ENCODE measurements around the gene AFF2. TPM values are rescaled to one million over a fixed set of nuclear protein-coding genes. Genes with fewer than 3 reads are reported as not detected.
"Not testable (repeated sequence)": the region's sequence is repeated elsewhere in the genome, so short reads cannot be mapped to it uniquely, and the experiment has no call there.

AFF2 gene
- total RNA-seq, 1 experiment from 2014 or later = 2.0 TPM

GRCh38 chrX:148664995-148665394 is 164.6 kb downstream of the AFF2 start:
- DNase-seq (ENCODE audit: low read depth) = no peak
- in situ Hi-C loops (cut with HindIII; ENCODE audit: low pct_unique_long_range_greater_than_20kb, low sequenced_read_pairs) = no loop called here

DNA sequence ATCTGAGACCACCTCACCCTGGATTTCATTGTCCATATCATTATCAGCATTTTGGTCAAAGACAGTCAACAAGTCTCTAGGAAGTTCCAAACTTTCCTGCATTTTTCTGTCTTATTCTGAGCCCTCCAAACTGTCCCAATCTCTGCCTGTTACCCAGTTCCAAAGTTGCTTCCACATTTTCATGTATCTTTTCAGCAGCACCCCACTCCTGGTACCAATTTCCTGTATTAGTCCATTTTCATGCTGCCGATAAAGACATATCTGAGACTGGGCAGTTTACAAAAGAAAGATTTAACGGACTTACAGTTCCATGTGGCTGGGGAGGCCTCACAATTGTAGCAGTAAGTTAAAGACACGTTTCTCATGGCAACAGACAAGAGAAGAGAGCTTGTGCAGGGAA is 168.8 kb downstream of the AFF2 start:
- in situ Hi-C loops (cut with HindIII; ENCODE audit: low pct_unique_long_range_greater_than_20kb, low sequenced_read_pairs); DNase-seq (ENCODE audit: low read depth): not testable (repeated sequence)

DNA sequence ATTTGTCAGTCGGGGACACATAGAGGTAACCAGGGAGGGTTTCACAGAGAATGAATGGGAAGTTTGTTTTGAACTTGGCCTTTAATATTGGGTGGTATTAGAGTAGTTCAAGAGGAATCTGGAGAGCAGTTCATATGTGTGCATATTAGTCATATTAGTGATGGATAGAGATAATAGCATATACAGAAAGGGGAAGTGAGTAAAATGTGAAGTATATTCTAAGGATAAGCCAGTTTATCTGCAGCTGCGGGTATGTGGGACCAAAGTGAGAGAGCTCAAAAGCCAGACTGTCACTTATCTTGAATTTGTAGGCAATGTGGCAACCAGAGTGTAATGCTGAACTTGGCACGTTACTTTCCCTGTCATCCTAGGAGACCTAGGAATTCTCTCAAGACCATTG is 169.9 kb downstream of the AFF2 start:
- no peak for DNase-seq (ENCODE audit: low read depth)
- in situ Hi-C loops (cut with HindIII; ENCODE audit: low pct_unique_long_range_greater_than_20kb, low sequenced_read_pairs) = no loop called here

DNA sequence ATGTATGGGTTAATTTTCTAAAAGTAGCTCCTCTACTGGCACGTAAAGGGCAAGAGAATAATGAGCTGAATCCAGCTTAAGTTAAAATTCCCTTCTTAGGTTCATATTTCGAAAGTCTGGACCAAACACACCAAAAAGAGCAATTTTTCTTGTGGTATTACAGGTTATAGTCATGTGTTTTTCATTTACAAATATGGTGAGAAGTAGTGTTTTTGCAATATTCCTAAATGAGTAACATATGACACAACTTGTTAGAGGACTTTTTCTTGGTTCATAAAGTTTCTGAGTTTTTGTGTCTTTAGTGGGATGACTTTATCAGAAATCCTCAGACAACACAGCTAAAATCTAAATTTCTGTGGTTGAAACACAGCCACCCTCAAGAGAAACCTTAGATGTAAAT is 172.1 kb downstream of the AFF2 start:
- in situ Hi-C loops (cut with HindIII; ENCODE audit: low pct_unique_long_range_greater_than_20kb, low sequenced_read_pairs) = no loop called here
- DNase-seq (ENCODE audit: low read depth) = no peak

DNA sequence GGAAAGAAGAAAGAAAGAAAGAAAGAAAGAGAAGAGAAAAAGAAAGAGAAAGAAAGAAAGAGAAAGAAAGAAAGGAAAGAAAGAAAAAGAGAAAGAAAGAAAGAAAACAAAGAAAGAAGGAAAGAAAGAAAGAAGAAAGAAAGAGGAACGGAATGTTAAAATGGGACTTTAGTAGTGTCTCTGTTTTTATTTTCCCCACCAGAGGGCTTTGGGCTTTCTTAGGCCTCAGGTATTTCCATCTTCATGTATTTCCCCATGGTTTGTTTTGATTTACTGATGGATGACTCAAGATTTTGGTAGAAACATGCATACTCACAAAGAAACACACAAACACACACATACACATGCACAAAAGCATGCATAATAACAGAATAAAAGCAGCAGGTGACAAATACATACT is 181.2 kb downstream of the AFF2 start:
- no peak for DNase-seq (ENCODE audit: low read depth)
- in situ Hi-C loops (cut with HindIII; ENCODE audit: low pct_unique_long_range_greater_than_20kb, low sequenced_read_pairs) = no loop called here

GRCh38 chrX:148682206-148682605 is 181.8 kb downstream of the AFF2 start:
- no peak for DNase-seq (ENCODE audit: low read depth)
- in situ Hi-C loops (cut with HindIII; ENCODE audit: low pct_unique_long_range_greater_than_20kb, low sequenced_read_pairs) = no loop called here

- in situ Hi-C loops (cut with HindIII; ENCODE audit: low pct_unique_long_range_greater_than_20kb, low sequenced_read_pairs) = no loop called here
- DNase-seq (ENCODE audit: low read depth) = no peak
Observed at GRCh38 chrX:148691456-148691855, 191.0 kb downstream of the AFF2 start.

DNA sequence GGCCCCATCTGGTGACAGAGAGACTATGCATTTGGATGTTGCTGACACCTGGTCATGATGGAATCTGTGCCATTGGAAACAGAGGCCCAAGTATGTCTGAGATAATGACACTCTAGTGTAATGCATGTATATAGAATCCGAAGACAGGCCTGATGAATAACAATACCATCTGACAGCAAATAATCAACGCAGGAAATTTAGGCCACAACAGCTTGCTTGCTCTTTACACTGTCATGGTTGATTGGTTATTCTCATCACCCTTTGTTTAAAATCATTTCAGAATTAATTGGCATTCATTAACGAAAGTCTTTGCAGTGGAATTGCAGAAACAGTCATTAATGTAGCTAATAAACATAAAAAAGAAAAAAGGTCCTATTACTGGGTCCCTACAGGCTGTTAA is 194.8 kb downstream of the AFF2 start:
- no peak for DNase-seq (ENCODE audit: low read depth)
- in situ Hi-C loops (cut with HindIII; ENCODE audit: low pct_unique_long_range_greater_than_20kb, low sequenced_read_pairs) = no loop called here

DNA sequence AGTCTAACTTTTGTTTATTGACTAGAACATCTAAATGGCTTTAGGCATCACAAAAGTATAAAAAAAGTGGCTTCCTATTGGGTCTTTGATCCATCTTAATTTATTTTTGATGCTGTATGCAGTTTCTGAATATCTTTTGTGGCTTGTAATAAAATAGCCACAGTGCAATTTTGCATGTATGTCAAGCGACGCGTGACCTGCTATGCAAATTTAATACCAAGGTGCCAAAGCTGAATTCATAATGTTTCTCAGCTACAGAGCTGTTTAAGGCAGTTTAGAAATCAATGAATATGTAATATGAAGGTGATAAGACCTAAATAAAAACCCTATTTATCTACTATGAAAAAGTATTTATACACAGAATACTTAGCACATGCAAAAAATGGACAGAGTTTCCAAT is 197.8 kb downstream of the AFF2 start:
- in situ Hi-C loops (cut with HindIII; ENCODE audit: low pct_unique_long_range_greater_than_20kb, low sequenced_read_pairs) = no loop called here
- DNase-seq (ENCODE audit: low read depth) = no peak

DNA sequence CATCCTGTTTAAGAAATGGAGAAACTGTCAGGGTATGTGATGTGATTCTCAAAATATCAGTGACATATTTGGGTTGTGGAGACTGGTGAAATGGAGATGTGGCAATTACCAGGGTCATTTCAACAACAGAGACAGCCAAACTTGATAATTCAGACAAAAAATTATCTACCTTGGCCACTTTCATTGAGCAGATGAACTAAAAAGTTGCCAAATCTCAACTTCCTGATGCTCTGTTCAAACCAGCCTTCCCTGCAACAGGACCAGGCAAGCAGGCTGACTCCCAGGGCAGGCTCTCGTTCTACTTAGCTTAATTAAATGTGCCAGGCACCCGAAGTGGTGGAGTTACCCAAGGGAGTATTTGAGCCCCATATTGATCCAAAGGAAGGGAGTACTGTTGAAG is 199.6 kb downstream of the AFF2 start:
- no peak for DNase-seq (ENCODE audit: low read depth)
- in situ Hi-C loops (cut with HindIII; ENCODE audit: low pct_unique_long_range_greater_than_20kb, low sequenced_read_pairs) = no loop called here

DNA sequence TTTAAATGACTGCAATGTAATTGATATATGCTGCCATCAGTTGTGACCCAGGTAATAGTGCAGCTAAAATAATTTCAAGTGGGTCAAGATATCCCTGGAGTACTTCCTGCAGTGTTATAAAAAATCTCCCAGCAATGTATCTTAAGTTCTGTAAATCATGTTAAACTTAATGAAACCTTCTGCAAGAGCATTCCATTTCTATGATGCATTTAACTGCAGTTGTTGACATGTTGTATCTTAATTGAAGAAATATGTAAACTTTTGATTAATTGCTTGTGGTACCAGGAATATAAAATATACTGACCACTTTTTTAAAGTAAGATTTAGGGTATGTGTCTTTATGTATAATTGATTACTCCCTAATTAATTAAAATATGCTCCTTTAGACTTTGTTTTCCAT is 213.6 kb downstream of the AFF2 start:
- DNase-seq (ENCODE audit: low read depth) = no peak

DNA sequence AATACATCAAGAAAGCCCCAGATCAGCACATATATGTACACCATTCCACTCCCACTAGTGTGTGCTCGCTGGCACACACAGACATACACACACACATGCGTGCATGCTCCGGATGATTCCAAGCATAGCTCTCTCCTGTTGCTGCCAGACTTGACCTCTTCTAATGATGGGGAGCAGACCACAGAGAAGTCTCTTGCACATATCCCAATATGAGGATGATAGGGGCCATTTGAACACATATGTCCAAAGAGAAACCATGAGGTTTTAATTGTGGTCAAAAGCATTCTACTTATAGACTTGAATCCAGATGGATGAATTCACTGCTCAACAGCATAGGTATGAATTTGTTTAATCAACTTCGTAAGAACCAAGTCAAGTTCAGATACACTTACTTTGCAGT is 214.9 kb downstream of the AFF2 start:
- no peak for DNase-seq (ENCODE audit: low read depth)
- in situ Hi-C loops (cut with HindIII; ENCODE audit: low pct_unique_long_range_greater_than_20kb, low sequenced_read_pairs) = no loop called here

More for the DNA sequence above, 213.6 kb downstream of the AFF2 start:
- in situ Hi-C loops (cut with HindIII; ENCODE audit: low pct_unique_long_range_greater_than_20kb, low sequenced_read_pairs) = no loop called here

- DNase-seq (ENCODE audit: low read depth) = no peak
- in situ Hi-C loops (cut with HindIII; ENCODE audit: low pct_unique_long_range_greater_than_20kb, low sequenced_read_pairs) = no loop called here
Observed at GRCh38 chrX:148722966-148723365, 222.5 kb downstream of the AFF2 start.

- DNase-seq (ENCODE audit: low read depth) = no peak
- in situ Hi-C loops (cut with HindIII; ENCODE audit: low pct_unique_long_range_greater_than_20kb, low sequenced_read_pairs) = no loop called here
Observed at GRCh38 chrX:148723551-148723950, 223.1 kb downstream of the AFF2 start.

DNA sequence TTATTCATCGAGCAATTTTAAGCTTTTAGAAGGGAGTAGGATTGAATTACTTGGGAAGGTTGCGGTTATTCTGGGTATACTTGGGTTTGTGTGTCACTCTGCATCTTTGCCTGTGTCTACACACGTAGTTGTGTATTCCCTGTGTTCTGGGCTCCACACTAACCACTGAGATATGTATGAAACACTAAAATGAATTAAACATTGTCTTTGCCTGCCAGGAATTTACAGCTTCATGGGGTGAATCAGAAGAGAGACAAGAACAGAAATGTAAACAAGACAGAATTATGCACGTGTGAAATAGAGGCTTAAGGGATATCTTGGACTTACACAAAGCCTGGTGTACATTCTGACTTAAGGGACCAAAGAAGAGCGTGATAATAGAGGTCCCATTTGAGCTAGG is 228.5 kb downstream of the AFF2 start:
- no peak for DNase-seq (ENCODE audit: low read depth)
- in situ Hi-C loops (cut with HindIII; ENCODE audit: low pct_unique_long_range_greater_than_20kb, low sequenced_read_pairs) = no loop called here

DNA sequence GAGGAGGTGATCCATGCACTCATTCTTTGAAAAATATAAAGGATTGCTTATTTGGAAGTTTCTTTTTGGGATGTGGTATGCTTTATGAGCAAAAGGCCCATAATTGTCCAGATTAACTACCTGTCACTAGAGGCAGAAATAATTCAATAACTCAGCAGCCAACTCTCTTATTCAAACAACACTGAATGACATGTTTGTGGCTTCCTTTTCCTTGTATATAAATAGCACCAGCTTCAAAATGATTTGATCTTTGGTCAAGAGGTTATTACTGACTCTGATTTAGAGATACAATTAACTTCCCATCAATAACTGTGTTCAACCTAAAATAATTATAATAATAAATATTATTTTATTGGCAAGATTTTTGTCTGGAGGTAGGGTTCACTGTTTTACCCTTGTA is 232.3 kb downstream of the AFF2 start:
- no peak for DNase-seq (ENCODE audit: low read depth)
- in situ Hi-C loops (cut with HindIII; ENCODE audit: low pct_unique_long_range_greater_than_20kb, low sequenced_read_pairs) = no loop called here

- DNase-seq (ENCODE audit: low read depth) = no peak
- in situ Hi-C loops (cut with HindIII; ENCODE audit: low pct_unique_long_range_greater_than_20kb, low sequenced_read_pairs) = no loop called here
Observed at GRCh38 chrX:148741441-148741840, 241.0 kb downstream of the AFF2 start.

DNA sequence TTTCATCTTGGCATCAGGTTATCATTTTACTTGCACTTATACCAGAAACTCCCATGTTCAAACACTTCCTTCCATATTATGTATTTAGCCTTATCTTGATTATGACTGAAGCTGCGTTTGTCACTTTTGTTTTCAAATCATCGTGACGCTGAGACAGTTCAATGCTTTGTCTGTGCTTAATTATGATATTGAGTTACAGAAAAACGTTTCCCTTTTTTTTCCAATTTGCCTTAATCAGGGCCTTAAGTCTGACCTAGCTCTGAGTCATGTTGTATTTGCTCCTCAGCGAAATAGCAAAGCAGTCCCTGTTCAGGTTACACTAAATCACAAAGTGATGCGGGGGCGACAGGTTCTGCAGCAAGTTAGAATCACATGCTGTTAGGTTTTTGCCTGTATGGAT is 254.7 kb downstream of the AFF2 start:
- in situ Hi-C loops (cut with HindIII; ENCODE audit: low pct_unique_long_range_greater_than_20kb, low sequenced_read_pairs) = no loop called here

GRCh38 chrX:148763896-148764295 is 263.5 kb downstream of the AFF2 start:
- in situ Hi-C loops (cut with HindIII; ENCODE audit: low pct_unique_long_range_greater_than_20kb, low sequenced_read_pairs) = no loop called here
- DNase-seq (ENCODE audit: low read depth) = no peak

More for the DNA sequence above, 254.7 kb downstream of the AFF2 start:
- DNase-seq (ENCODE audit: low read depth) = no peak

- no peak for DNase-seq (ENCODE audit: low read depth)
- in situ Hi-C loops (cut with HindIII; ENCODE audit: low pct_unique_long_range_greater_than_20kb, low sequenced_read_pairs) = no loop called here
Observed at GRCh38 chrX:148768296-148768695, 267.9 kb downstream of the AFF2 start.

GRCh38 chrX:148771440-148771839 is 271.0 kb downstream of the AFF2 start:
- no peak for DNase-seq (ENCODE audit: low read depth)
- in situ Hi-C loops (cut with HindIII; ENCODE audit: low pct_unique_long_range_greater_than_20kb, low sequenced_read_pairs) = no loop called here
